ENCODE measurements around the gene ESYT3. TPM values are rescaled to one million over a fixed set of nuclear protein-coding genes. Genes with fewer than 3 reads are reported as not detected.
"Not testable (repeated sequence)": the region's sequence is repeated elsewhere in the genome, so short reads cannot be mapped to it uniquely, and the experiment has no call there.

Gene ESYT3
- total RNA-seq, 2 donors from 2014 or later = 1.1 to 3.2 TPM

DNA sequence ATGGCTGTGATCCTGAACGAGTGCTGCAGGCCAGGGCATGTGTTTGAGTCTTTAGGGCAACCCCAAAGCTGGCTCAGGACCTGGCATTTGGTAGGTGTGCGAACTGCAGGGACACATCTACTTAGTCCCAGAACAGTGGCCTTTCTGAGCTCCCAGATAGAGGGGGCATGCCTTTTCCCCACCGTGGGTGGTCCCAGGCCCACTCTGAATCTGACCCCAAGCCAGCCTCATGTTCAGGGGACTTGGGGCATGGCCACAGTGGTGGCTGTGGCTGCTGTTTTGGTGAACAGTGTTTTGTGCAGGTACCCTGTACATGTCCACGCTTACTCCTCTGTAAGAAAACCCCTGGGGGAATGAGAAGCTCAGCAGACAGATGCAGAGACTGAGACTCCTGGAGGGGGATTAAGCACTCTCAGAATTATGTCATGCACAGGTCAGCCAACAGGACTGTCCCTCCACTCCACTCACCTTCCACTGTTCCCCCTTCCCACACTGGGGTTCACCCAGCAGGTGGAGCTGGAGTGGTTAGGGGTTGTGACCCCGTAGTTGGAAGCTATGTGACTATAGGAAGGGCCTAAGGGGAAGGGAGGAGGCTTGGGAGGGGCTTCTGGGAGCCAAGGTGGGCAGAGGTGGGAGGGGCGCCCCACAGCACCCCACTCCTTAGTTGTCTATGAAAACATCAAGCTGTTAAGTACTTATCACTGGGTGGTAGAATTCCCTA, 16.4 kb downstream of the ESYT3 start:
- Histone ChIP-seq H3K27ac (no peak overlapping the region), H3K27me3 (replicated peaks; ENCODE audit: insufficient read depth) (no peaks in the 10 kb centered on the region), H3K4me1 (replicated peaks) (no peaks in the 10 kb centered on the region), H3K36me3 (no peaks in the 10 kb centered on the region), H3K4me3 (no peak overlapping the region), H3K9me3 (no peaks in the 10 kb centered on the region)
- intact Hi-C loops (cut with DNase I) = no loop called here
- WGBS = 79% methylated on average over 6 of the region's 6 CpGs
- no peak for DNase-seq (ENCODE audit: low spot score)
- TF ChIP-seq POLR2A (IDR thresholded peaks at IDR 0.05) = no peak
- no peak for TF ChIP-seq POLR2AphosphoS5 (IDR thresholded peaks at IDR 0.05)
- no peak for TF ChIP-seq CTCF (IDR thresholded peaks at IDR 0.05)

GRCh38 chr3:138451595-138452162, 17.3 kb downstream of the ESYT3 start:
- no peaks in the 10 kb centered on the region for H3K27me3 ChIP-seq (replicated peaks; ENCODE audit: insufficient read depth)
- no peaks in the 10 kb centered on the region for H3K36me3 ChIP-seq
- intact Hi-C loops (cut with DNase I) = no loop called here
- TF ChIP-seq CTCF (IDR thresholded peaks at IDR 0.05) = no peak
- TF ChIP-seq POLR2AphosphoS5 (IDR thresholded peaks at IDR 0.05) = no peak
- TF ChIP-seq POLR2A (IDR thresholded peaks at IDR 0.05) = no peak
- WGBS = 89% methylated on average over 43 of the region's 43 CpGs
- H3K4me1 ChIP-seq (replicated peaks) = no peaks in the 10 kb centered on the region
- H3K27ac ChIP-seq = no peak overlapping the region
- H3K4me3 ChIP-seq = no peak overlapping the region
- DNase-seq (ENCODE audit: low spot score) = no peak
- H3K9me3 ChIP-seq = no peaks in the 10 kb centered on the region

DNA sequence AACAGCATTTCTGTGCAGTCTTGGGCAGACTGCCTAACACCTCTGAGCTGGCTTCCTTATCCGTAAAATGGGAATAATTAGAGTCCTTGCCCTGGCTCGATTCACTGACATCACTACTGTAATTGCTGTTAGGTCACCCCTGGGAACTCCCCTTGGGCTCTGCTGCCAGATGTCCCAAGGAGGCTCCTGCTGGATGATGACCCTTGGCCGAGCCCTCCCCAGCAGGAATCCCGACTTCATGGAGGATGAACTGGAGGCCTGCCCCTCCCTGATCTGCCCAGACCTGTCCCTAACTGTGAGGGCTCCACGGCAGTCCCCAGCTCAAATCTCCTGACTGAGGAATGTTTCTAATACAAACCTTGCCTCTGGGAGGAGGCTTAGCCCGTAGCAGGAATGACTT, 18.0 kb downstream of the ESYT3 start:
- DNase-seq (ENCODE audit: low spot score) = no peak
- Histone ChIP-seq H3K4me1 (replicated peaks) (no peaks in the 10 kb centered on the region), H3K27ac (no peak overlapping the region), H3K4me3 (no peak overlapping the region), H3K27me3 (replicated peaks; ENCODE audit: insufficient read depth) (no peaks in the 10 kb centered on the region), H3K9me3 (no peaks in the 10 kb centered on the region), H3K36me3 (no peaks in the 10 kb centered on the region)
- 51% methylated on average over 6 of the region's 6 CpGs for WGBS
- TF ChIP-seq POLR2AphosphoS5 (IDR thresholded peaks at IDR 0.05) = no peak
- TF ChIP-seq POLR2A (IDR thresholded peaks at IDR 0.05) = no peak
- no peak for TF ChIP-seq CTCF (IDR thresholded peaks at IDR 0.05)
- intact Hi-C loops (cut with DNase I) = no loop called here

GRCh38 chr3:138453940-138454339, 19.5 kb downstream of the ESYT3 start:
- H3K4me3 ChIP-seq; H3K9me3 ChIP-seq; H3K27me3 ChIP-seq (replicated peaks; ENCODE audit: insufficient read depth); H3K27ac ChIP-seq; intact Hi-C loops (cut with DNase I); H3K36me3 ChIP-seq; H3K4me1 ChIP-seq (replicated peaks); DNase-seq (ENCODE audit: low spot score): not testable (repeated sequence)
- WGBS = 86% methylated on average over 8 of the region's 8 CpGs

- Histone ChIP-seq H3K4me1 (replicated peaks) (no peaks in the 10 kb centered on the region), H3K27me3 (replicated peaks; ENCODE audit: insufficient read depth) (no peaks in the 10 kb centered on the region), H3K27ac (no peak overlapping the region), H3K36me3 (no peaks in the 10 kb centered on the region), H3K9me3 (no peaks in the 10 kb centered on the region), H3K4me3 (no peak overlapping the region)
- intact Hi-C loops (cut with DNase I) = no loop called here
- TF ChIP-seq POLR2A (IDR thresholded peaks at IDR 0.05) (no peak), POLR2AphosphoS5 (IDR thresholded peaks at IDR 0.05) (no peak), CTCF (IDR thresholded peaks at IDR 0.05) (no peak)
- no peak for DNase-seq (ENCODE audit: low spot score)
- WGBS = 79% methylated on average over 13 of the region's 13 CpGs
Measured at GRCh38 chr3:138455801-138456716, 21.6 kb downstream of the ESYT3 start.
